GM12878 (cell line): ENCODE results near the gene CAMKMT. TPM values are rescaled to one million over a fixed set of nuclear protein-coding genes. Genes with fewer than 3 reads are reported as not detected.

ENCODE experiments used
- ATAC-seq: fragments of 200-7000 bp; cut with Tn5 transposase; 3 replicates; pipeline ENCODE4 v1.9.1; 2020; ENCODE audit warnings: mild to moderate bottlenecking, moderate library complexity
- BruUV-seq: library from RNA; stranded (reverse); fragments of 400-500 nt; replicated peaks from 2 replicates; lab custom pipeline; 2021; lab: Mats Ljungman, UMichigan
- CTCF ChIA-PET: fragments of 300-600 bp; sonication (Branson Sonifier 250); formaldehyde crosslinking; extraction: SDS; loops from one replicate; lab custom pipeline; 2021; ENCODE audit warnings: inconsistent platforms; lab: Yijun Ruan, JAX
- POLR2A ChIA-PET: fragments of 350-600 bp; formaldehyde crosslinking; extraction: SDS; loops from one replicate; lab custom pipeline; 2021; ENCODE audit warnings: inconsistent platforms; lab: Charles Lee
- RAD21 ChIA-PET: fragments of 300-600 bp; sonication (Branson Sonifier 250); formaldehyde crosslinking; loops from one replicate; lab custom pipeline; 2023; ENCODE audit warnings: antibody characterized with exemption; ENCODE audit not compliant: unreplicated experiment; lab: Charles Lee
- SMC1A ChIA-PET: fragments of 300-600 bp; sonication (Branson Sonifier 250); formaldehyde crosslinking; loops from one replicate; lab custom pipeline; 2023; ENCODE audit not compliant: unreplicated experiment, uncharacterized antibody; lab: Charles Lee
- DNase-seq: peaks from one replicate; pipeline ENCODE4 v3.0.0-alpha.2; 2011; ENCODE audit warnings: low read depth, low spot score
- FAIRE-seq: peaks from 3 replicates; lab custom pipeline; 2011; peaks lifted over from hg19 to GRCh38; lab: Jason Lieb, UNC
- H2AFZ ChIP-seq: 2 replicates; pipeline ENCODE4 v1.6.0; 2011; ENCODE audit warnings: low read depth, low read length, control low read depth; ENCODE audit not compliant: control insufficient read depth
- H3K27ac ChIP-seq: 2 replicates; pipeline ENCODE4 v1.5.1; 2011; ENCODE audit warnings: control low read depth; ENCODE audit not compliant: control insufficient read depth, insufficient read depth
- H3K27me3 ChIP-seq, 2 experiments: replicated peaks in 1 of 2; 2 replicates each; pipeline versions ENCODE4 v1.6.0 to v1.6.1; 2011; ENCODE audit warnings: low read length in 1 of 2; ENCODE audit not compliant: control insufficient read depth in 2 of 2, insufficient read depth in 2 of 2
- H3K36me3 ChIP-seq, 2 experiments: 2 replicates each; pipeline ENCODE4 v1.5.1; 2011; ENCODE audit warnings: low read length in 1 of 2; ENCODE audit not compliant: control insufficient read depth in 2 of 2, insufficient read depth in 2 of 2
- H3K4me1 ChIP-seq: 2 replicates; pipeline ENCODE4 v1.6.1; 2011; ENCODE audit warnings: mild to moderate bottlenecking, low read length, moderate library complexity, mixed read lengths; ENCODE audit not compliant: control insufficient read depth, insufficient read depth
- H3K4me2 ChIP-seq: 2 replicates; pipeline ENCODE4 v1.6.0; 2011; ENCODE audit warnings: control low read depth; ENCODE audit not compliant: control insufficient read depth, insufficient read depth
- H3K4me3 ChIP-seq: fragments of 200-600 bp; sonication (generic); 2 replicates; pipeline ENCODE4 v1.5.1; 2016
- H3K79me2 ChIP-seq: 2 replicates; pipeline ENCODE4 v1.6.0; 2011; ENCODE audit warnings: low read length; ENCODE audit not compliant: control insufficient read depth, insufficient read depth
- H3K9ac ChIP-seq: 2 replicates; pipeline ENCODE4 v1.8.0; 2011; ENCODE audit warnings: low read length, control low read depth, mixed read lengths; ENCODE audit not compliant: control insufficient read depth, insufficient read depth
- H3K9me3 ChIP-seq: replicated peaks from 3 replicates; pipeline ENCODE4 v1.5.1; 2011; ENCODE audit warnings: mild to moderate bottlenecking, low read length; ENCODE audit not compliant: control insufficient read depth, insufficient read depth
- H4K20me1 ChIP-seq: 2 replicates; pipeline ENCODE4 v1.6.0; 2011; ENCODE audit not compliant: control insufficient read depth, insufficient read depth
- BACH1 ChIP-seq: fragments of 450-650 bp; IDR thresholded peaks from 2 replicates; pipeline ENCODE4 v1.6.1; 2017; ENCODE audit warnings: mild to moderate bottlenecking, borderline replicate concordance
- CBX3 ChIP-seq: fragments of 200-600 bp; sonication (generic); IDR thresholded peaks from 2 replicates; pipeline ENCODE4 v1.6.1; 2016; ENCODE audit warnings: low read depth, borderline replicate concordance
- CHD1 ChIP-seq: IDR thresholded peaks from 2 replicates; pipeline ENCODE4 v1.6.1; 2012; ENCODE audit warnings: low read depth, low read length, improper control_type of control experiment
- GATAD2B ChIP-seq: fragments of 450-650 bp; conservative IDR thresholded peaks from 2 replicates; pipeline ENCODE4 v1.6.1; 2017; ENCODE audit warnings: low read depth, mild to moderate bottlenecking, moderate library complexity
- MTA2 ChIP-seq: fragments of 450-650 bp; IDR thresholded peaks from 2 replicates; pipeline ENCODE4 v1.6.1; 2016; ENCODE audit warnings: low read depth, mild to moderate bottlenecking, moderate library complexity
- PAX5 ChIP-seq: IDR thresholded peaks from 2 replicates; pipeline ENCODE4 v1.6.1; 2011; ENCODE audit warnings: low read depth, low read length, borderline replicate concordance
- SMAD5 ChIP-seq: IDR thresholded peaks from 2 replicates; pipeline ENCODE4 v1.6.1; 2016; ENCODE audit warnings: antibody characterized with exemption, low read depth
- TAF1 ChIP-seq: IDR thresholded peaks from 2 replicates; pipeline ENCODE4 v1.6.1; 2011; ENCODE audit warnings: mild to moderate bottlenecking, low read depth, low read length, borderline replicate concordance
- ZNF274 ChIP-seq: IDR thresholded peaks from one replicate; pipeline ENCODE4 v1.8.0; 2011; ENCODE audit not compliant: insufficient read length, insufficient read depth
- WGBS: methylation state at CpG from one replicate; pipeline ENCODE4 v1.1.6; 2016; ENCODE audit warnings: low lambda C conversion rate; ENCODE audit not compliant: insufficient replicate concordance, insufficient coverage; ENCODE audit errors: missing lambda C conversion rate; 5-methylcytosine and 5-hydroxymethylcytosine counted together
- in situ Hi-C: fragments of 300-500 bp; cut with MboI; formaldehyde crosslinking; loops from 9 replicates; pipeline ENCODE4 v1.14.3; 2018; ENCODE audit warnings: mixed read lengths
- intact Hi-C: fragments of 100-400 bp; cut with micrococcal nuclease; formaldehyde crosslinking; loops from one replicate; pipeline ENCODE4 v1.14.2; 2022; ENCODE audit not compliant: unreplicated experiment
- polyA plus RNA-seq, 11 experiments: library from polyadenylated mRNA; depleted of rRNA in 4 of 11; unstranded in 6 of 11; stranded (reverse) in 5 of 11; fragments of >200 nt; fragmentation: Nextera tagmentation in 4 of 11; fragmentation: Illumina TruSeq in 1 of 11; extraction: Ambion mirVana in 4 of 11; extraction: Trizol in 1 of 11; gene quantifications; 1 replicate in 1 of 11; 2 replicates in 10 of 11; pipeline versions ENCODE4 v1.2.1 to v1.2.3, GENCODE V29; 2011 to 2016; ENCODE audit warnings: inconsistent platforms in 2 of 11, missing spikeins in 2 of 11, low read depth in 1 of 11
- total RNA-seq, 4 experiments: library from RNA; depleted of rRNA in 3 of 4; stranded (reverse); fragments of >200 nt in 3 of 4; fragmentation: Illumina TruSeq in 1 of 4; extraction: Trizol in 1 of 4; gene quantifications; 2 replicates each; pipeline versions ENCODE4 v1.2.1 to v1.2.3, GENCODE V29; 2013 to 2021
- TF ChIP-seq, protein P1 (sequence below): fragments of 450-650 bp; IDR thresholded peaks from 2 replicates; pipeline ENCODE4 v1.6.1; 2017; ENCODE audit warnings: mild to moderate bottlenecking, low read depth, inconsistent platforms; ENCODE audit not compliant: poor library complexity, severe bottlenecking

Gene CAMKMT
- total and polyA plus RNA-seq, 10 of the 15 experiments (the other 5 are each of a cell fraction or from before 2014, with no cell fraction given): 2.7 to 16.0 (median 11.8) TPM

DNA sequence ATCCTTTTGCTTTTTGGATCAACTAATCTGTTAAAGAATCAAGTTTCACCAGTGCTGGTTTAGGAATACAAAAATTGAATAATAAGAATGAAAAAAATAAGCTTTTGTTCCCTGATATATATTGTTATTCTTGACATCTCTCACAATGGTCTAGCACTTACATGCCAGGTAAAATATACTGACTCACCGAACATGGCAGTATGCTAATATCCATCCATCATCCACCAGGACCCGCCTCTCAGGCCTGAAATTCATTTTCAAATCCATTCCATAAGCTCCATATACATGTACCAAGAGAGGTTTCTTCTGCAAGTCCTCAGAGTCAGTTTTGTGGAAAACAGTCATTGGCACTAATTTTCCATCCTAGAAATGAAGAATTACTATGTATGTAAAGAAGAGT, 33.0 kb upstream of the CAMKMT start:
- Histone ChIP-seq H2AFZ (no peak overlapping the region), H3K27me3 (no peaks in the 10 kb centered on the region), H3K4me1 (no peaks in the 10 kb centered on the region), H3K9ac (no peak overlapping the region), H3K4me3 (no peak overlapping the region), H3K4me2 (no peak overlapping the region), H3K27ac (no peak overlapping the region), H3K36me3 (peaks cover 0 to 12% of the 10 kb centered on the region in 2 experiments; a peak in 1 of 4 replicates), H3K79me2 (no peaks in the 10 kb centered on the region), H3K9me3 (no peaks in the 10 kb centered on the region), H4K20me1 (no peaks in the 10 kb centered on the region)
- in situ Hi-C loops: no loop called here
- intact Hi-C loops: no loop called here
- DNase-seq: no peak
- POLR2A ChIA-PET: no interaction called here
- RAD21 ChIA-PET: interaction anchor here (0.6 to 1.0 kb wide), 2 partner anchors 10 to 643 kb away, joined by 3 read pairs; no protein-coding TSS in a partner anchor
- TF ChIP-seq GATAD2B (no peak), BACH1 (no peak), CHD1 (no peak), CBX3 (no peak), PAX5 (no peak), MTA2 (no peak), SMAD5 (no peak), TAF1 (no peak), ZNF274 (no peak)
- TF ChIP-seq, protein P1, sequence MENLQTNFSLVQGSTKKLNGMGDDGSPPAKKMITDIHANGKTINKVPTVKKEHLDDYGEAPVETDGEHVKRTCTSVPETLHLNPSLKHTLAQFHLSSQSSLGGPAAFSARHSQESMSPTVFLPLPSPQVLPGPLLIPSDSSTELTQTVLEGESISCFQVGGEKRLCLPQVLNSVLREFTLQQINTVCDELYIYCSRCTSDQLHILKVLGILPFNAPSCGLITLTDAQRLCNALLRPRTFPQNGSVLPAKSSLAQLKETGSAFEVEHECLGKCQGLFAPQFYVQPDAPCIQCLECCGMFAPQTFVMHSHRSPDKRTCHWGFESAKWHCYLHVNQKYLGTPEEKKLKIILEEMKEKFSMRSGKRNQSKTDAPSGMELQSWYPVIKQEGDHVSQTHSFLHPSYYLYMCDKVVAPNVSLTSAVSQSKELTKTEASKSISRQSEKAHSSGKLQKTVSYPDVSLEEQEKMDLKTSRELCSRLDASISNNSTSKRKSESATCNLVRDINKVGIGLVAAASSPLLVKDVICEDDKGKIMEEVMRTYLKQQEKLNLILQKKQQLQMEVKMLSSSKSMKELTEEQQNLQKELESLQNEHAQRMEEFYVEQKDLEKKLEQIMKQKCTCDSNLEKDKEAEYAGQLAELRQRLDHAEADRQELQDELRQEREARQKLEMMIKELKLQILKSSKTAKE: no peak
- no TSS peak for BruUV-seq
- WGBS: 95% methylated on average over 2 of the region's 2 CpGs
- no peak for ATAC-seq
- CTCF ChIA-PET: interaction anchor here (0.6 to 1.7 kb wide), 5 partner anchors 14 to 1209 kb away, joined by 3 to 4 read pairs (median 3); no protein-coding TSS in a partner anchor
- FAIRE-seq: no peak
- SMC1A ChIA-PET: interaction anchor here (0.7 to 1.1 kb wide), 3 partner anchors 10 to 244 kb away, joined by 3 to 5 read pairs (median 3); no protein-coding TSS in a partner anchor
